Measurements from ENCODE around the gene WDHD1. TPM values are rescaled to one million over a fixed set of nuclear protein-coding genes. Genes with fewer than 3 reads are reported as not detected.
"Not testable (repeated sequence)": the region's sequence is repeated elsewhere in the genome, so short reads cannot be mapped to it uniquely, and the experiment has no call there.

The WDHD1 gene
- total and polyA plus RNA-seq, 2 of the 4 experiments (the other 2 are of a cell fraction), result 4.4 to 13.1 TPM

DNA sequence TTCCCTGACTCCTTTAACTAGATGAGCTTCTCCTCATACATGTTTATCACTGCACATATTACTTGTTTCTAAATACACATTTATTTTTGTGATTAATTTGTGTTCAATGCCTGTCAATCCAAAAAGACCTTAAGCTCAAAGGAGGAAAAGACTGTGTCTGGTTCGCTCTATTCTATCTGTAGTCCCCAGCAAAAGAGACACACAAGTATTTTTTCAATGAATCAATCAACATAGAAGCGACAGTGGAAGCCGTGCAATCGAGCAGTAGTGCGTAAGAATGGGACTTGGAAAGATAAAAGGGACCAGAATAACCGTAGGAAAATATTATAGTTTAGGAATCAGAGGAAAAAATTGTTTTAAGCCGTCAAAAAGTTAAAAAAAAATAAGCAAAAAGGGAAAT is 951 bp downstream of the WDHD1 start:
- Histone ChIP-seq H3K9ac (ENCODE audit: low read depth, low read length) (peak overlapping the region; percentile 81; the same call in 1 of the 2 replicates), H3K9me3 (ENCODE audit: control insufficient read depth, insufficient read depth, low read length) (no peaks in the 10 kb centered on the region), H3K14ac (replicated peaks; ENCODE audit: low read depth, low read length) (0 out of 2 replicates have a peak overlapping the region, but pooled peaks have one; percentile 25), H4K20me1 (ENCODE audit: insufficient read depth, low read length) (peaks cover 3% of the 10 kb centered on the region; the same call in 1 of the 2 replicates), H2AK9ac (replicated peaks; ENCODE audit: low read depth, low read length, poor library complexity) (no peak overlapping the region), H3K4me2 (ENCODE audit: low read depth, low read length) (peak overlapping the region; percentile 96), H3K27me3 (ENCODE audit: control insufficient read depth, insufficient read depth, low read length) (no peaks in the 10 kb centered on the region), H2BK15ac (ENCODE audit: low read depth, low read length) (no peak overlapping the region), H3K27ac (ENCODE audit: insufficient read depth, low read length) (no peak overlapping the region), H3K4ac (ENCODE audit: low read depth, low read length) (no peak overlapping the region), H3K4me1 (ENCODE audit: control insufficient read depth, insufficient read depth, low read length) (peaks cover 5% of the 10 kb centered on the region; the same call in 1 of the 2 replicates), H3K4me3 (ENCODE audit: insufficient read depth, low read depth, low read length) (peak overlapping the region; percentile 83; the same call in 1 of the 2 replicates), H4K5ac (ENCODE audit: low read depth, low read length) (no peak overlapping the region), H2BK20ac (ENCODE audit: low read depth, low read length) (no peak overlapping the region), H3K9me1 (ENCODE audit: insufficient read depth, low read length) (no peaks in the 10 kb centered on the region), H3K56ac (ENCODE audit: extremely low read depth, insufficient read depth, low read length) (no peak overlapping the region; the same call in 1 of the 2 replicates), H3K23ac (ENCODE audit: low read depth, low read length) (peak overlapping the region; percentile 72; the same call in 1 of the 2 replicates), H3K18ac (ENCODE audit: low read depth, low read length) (no peak overlapping the region), H4K91ac (ENCODE audit: insufficient read depth, low read depth, low read length) (no peak overlapping the region), H3K36me3 (ENCODE audit: control insufficient read depth, insufficient read depth, low read length) (no peaks in the 10 kb centered on the region; the same call in 1 of the 2 replicates), H2AFZ (replicated peaks; ENCODE audit: low read length, poor library complexity) (peak overlapping the region; percentile 67), H4K8ac (ENCODE audit: low read depth in 2 of 2, low read length in 2 of 2) (peak overlapping the region; percentile 78 to 90; a peak in 2 of 4 replicates), H2AK5ac (ENCODE audit: low read depth, low read length) (no peak overlapping the region), H2BK5ac (ENCODE audit: low read depth, low read length, poor library complexity, severe bottlenecking) (no peak overlapping the region), H2BK120ac (ENCODE audit: low read depth, low read length) (no peak overlapping the region), H3K79me1 (ENCODE audit: low read depth in 1 of 2, low read length in 2 of 2) (peaks cover 14 to 56% of the 10 kb centered on the region in 2 experiments)
- no TSS peak for BruUV-seq (replicated peaks)
- POLR2A ChIA-PET (ENCODE audit: unreplicated experiment), result no interaction called here
- CTCF ChIA-PET, result interaction anchor here (2.5 kb wide), 1 partner anchor 8 kb away, joined by 7 read pairs; no protein-coding TSS in a partner anchor
- dilution Hi-C loops (cut with HindIII; ENCODE audit: low sequenced_read_pairs, unreplicated experiment), result no loop called here
- ATAC-seq (ENCODE audit: low read depth) (no peak), DNase-seq (no peak)
- intact Hi-C loops (cut with micrococcal nuclease), result loop anchor here (2.0 kb wide), 1 partner anchor 17 kb away; no protein-coding TSS in a partner anchor
- no peak for TF ChIP-seq FOS (IDR thresholded peaks at IDR 0.05; ENCODE audit: low read depth, low read length)
- TF ChIP-seq BHLHE40 (IDR thresholded peaks at IDR 0.05; ENCODE audit: low read depth, low read length), result no peak
- TF ChIP-seq MAZ (IDR thresholded peaks at IDR 0.05; ENCODE audit: borderline replicate concordance, low read depth, low read length), result no peak
- no peak for TF ChIP-seq RAD21 (IDR thresholded peaks at IDR 0.05; ENCODE audit: low read length)
- no peak for TF ChIP-seq RFX5 (IDR thresholded peaks at IDR 0.05; ENCODE audit: low read depth, low read length)
- TF ChIP-seq CHD1 (IDR thresholded peaks at IDR 0.05; ENCODE audit: low read depth, low read length), result no peak
- in situ Hi-C loops (cut with MboI; ENCODE audit: low sequenced_read_pairs), result no loop called here
- WGBS, 2 experiments (ENCODE audit: extremely low coverage in 2 of 2, insufficient read length in 1 of 2), result 10% methylated on average over 2 of the region's 7 CpGs; no CpG with 5 or more reads in 1 of the 2 experiments

DNA sequence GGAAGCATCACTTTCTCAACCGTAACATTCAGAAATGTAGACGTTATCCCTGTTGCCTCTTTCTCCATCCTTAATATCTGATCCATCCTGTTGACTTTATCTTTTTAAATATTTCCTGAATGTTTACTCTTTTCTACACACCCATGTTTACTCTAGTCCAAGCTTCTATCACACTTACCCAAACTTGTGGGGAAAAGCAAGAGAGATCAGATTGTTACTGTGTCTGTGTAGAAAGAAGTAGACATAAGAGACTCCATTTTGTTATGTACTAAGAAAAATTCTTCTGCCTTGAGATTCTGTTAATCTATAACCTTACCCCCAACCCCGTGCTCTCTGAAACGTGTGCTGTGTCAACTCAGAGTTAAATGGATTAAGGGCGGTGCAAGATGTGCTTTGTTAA is 2.5 kb downstream of the WDHD1 start:
- CTCF ChIA-PET; H2BK5ac ChIP-seq (ENCODE audit: low read depth, low read length, poor library complexity, severe bottlenecking); H3K9me1 ChIP-seq (ENCODE audit: insufficient read depth, low read length); H4K5ac ChIP-seq (ENCODE audit: low read depth, low read length); H3K4me2 ChIP-seq (ENCODE audit: low read depth, low read length); in situ Hi-C loops (cut with MboI; ENCODE audit: low sequenced_read_pairs); H3K36me3 ChIP-seq (ENCODE audit: control insufficient read depth, insufficient read depth, low read length); H3K27ac ChIP-seq (ENCODE audit: insufficient read depth, low read length); DNase-seq; H3K56ac ChIP-seq (ENCODE audit: extremely low read depth, insufficient read depth, low read length); dilution Hi-C loops (cut with HindIII; ENCODE audit: low sequenced_read_pairs, unreplicated experiment); ATAC-seq (ENCODE audit: low read depth); H2AK9ac ChIP-seq (replicated peaks; ENCODE audit: low read depth, low read length, poor library complexity); H3K27me3 ChIP-seq (ENCODE audit: control insufficient read depth, insufficient read depth, low read length); intact Hi-C loops (cut with micrococcal nuclease); H3K18ac ChIP-seq (ENCODE audit: low read depth, low read length); H3K9ac ChIP-seq (ENCODE audit: low read depth, low read length); H3K23ac ChIP-seq (ENCODE audit: low read depth, low read length); H2AK5ac ChIP-seq (ENCODE audit: low read depth, low read length); H3K4me3 ChIP-seq (ENCODE audit: insufficient read depth, low read depth, low read length); BruUV-seq (replicated peaks); H3K14ac ChIP-seq (replicated peaks; ENCODE audit: low read depth, low read length); POLR2A ChIA-PET (ENCODE audit: unreplicated experiment); H3K4ac ChIP-seq (ENCODE audit: low read depth, low read length); H4K91ac ChIP-seq (ENCODE audit: insufficient read depth, low read depth, low read length); H4K20me1 ChIP-seq (ENCODE audit: insufficient read depth, low read length); H2AFZ ChIP-seq (replicated peaks; ENCODE audit: low read length, poor library complexity); H4K8ac ChIP-seq (ENCODE audit: low read depth in 2 of 2, low read length in 2 of 2); H3K9me3 ChIP-seq (ENCODE audit: control insufficient read depth, insufficient read depth, low read length); H2BK120ac ChIP-seq (ENCODE audit: low read depth, low read length); H2BK15ac ChIP-seq (ENCODE audit: low read depth, low read length); H2BK20ac ChIP-seq (ENCODE audit: low read depth, low read length): not testable (repeated sequence)
- 83% methylated on average over 2 of the region's 5 CpGs; no CpG with 5 or more reads in 1 of the 2 experiments for WGBS, 2 experiments (ENCODE audit: extremely low coverage in 2 of 2, insufficient read length in 1 of 2)
- peaks cover 10% of the 10 kb centered on the region; the same call in 1 of the 2 replicates for H3K4me1 ChIP-seq (ENCODE audit: control insufficient read depth, insufficient read depth, low read length)
- H3K79me1 ChIP-seq (ENCODE audit: low read depth in 1 of 2, low read length in 2 of 2), result peaks cover 19 to 62% of the 10 kb centered on the region in 2 experiments

All from IMR-90 (cell line).